Gastrocnemius medialis (tissue), 4 donors: Measurements from ENCODE around the gene MEG3. TPM values are rescaled to one million over a fixed set of nuclear protein-coding genes. Genes with fewer than 3 reads are reported as not detected.

Source experiments
- ATAC-seq, 2 donors: fragments of 150-250 bp; one replicate each; pipeline ENCODE4 v1.9.1; 2016
- DNase-seq, 2 donors: peaks; one replicate each; pipeline ENCODE4 v3.0.0-alpha.2; 2019
- H3K27ac ChIP-seq, 4 donors: fragments of 200-600 bp; sonication (generic); 1 replicate in 1 of 4; 2 replicates in 3 of 4; pipeline ENCODE4 v1.5.1; 2016 to 2018; ENCODE audit warnings: mild to moderate bottlenecking in 2 of 4, moderate library complexity in 1 of 4
- H3K27me3 ChIP-seq, 3 donors: fragments of 200-600 bp; sonication (generic) in 2 of 3; 1 replicate in 1 of 3; 2 replicates in 2 of 3; pipeline versions ENCODE4 v1.5.1 to v1.6.0; 2016 to 2019; ENCODE audit warnings: mild to moderate bottlenecking in 1 of 3, moderate library complexity in 1 of 3
- H3K36me3 ChIP-seq, 2 donors: fragments of 200-600 bp; sonication (generic) in 1 of 2; one replicate each; pipeline ENCODE4 v1.5.1; 2017 to 2018
- H3K4me1 ChIP-seq, 2 donors: fragments of 200-600 bp; sonication (generic) in 1 of 2; one replicate each; pipeline ENCODE4 v1.5.1; 2016 to 2017; ENCODE audit warnings: mild to moderate bottlenecking in 2 of 2
- H3K4me3 ChIP-seq, 4 donors: fragments of 200-600 bp; sonication (generic) in 3 of 4; 1 replicate in 1 of 4; 2 replicates in 3 of 4; pipeline ENCODE4 v1.5.1; 2016 to 2019; ENCODE audit warnings: mild to moderate bottlenecking in 2 of 4
- H3K9me3 ChIP-seq, 3 donors: fragments of 200-600 bp; sonication (generic) in 2 of 3; 1 replicate in 1 of 3; 2 replicates in 2 of 3; pipeline ENCODE4 v1.5.1; 2016 to 2019
- POLR2A ChIP-seq, 2 donors: fragments of 450-650 bp; IDR thresholded peaks; one replicate each; pipeline ENCODE4 v1.6.1; 2017; ENCODE audit warnings: antibody characterized with exemption in 2 of 2, mild to moderate bottlenecking in 2 of 2, moderate library complexity in 2 of 2
- in situ Hi-C, 4 donors: fragments of 200-750 bp; cut with MboI; loops; one replicate each; pipeline versions ENCODE4 v1.15.0 to v1.8.0; 2017; ENCODE audit warnings: low sequenced_read_pairs in 4 of 4
- intact Hi-C: fragments of 100-400 bp; cut with DNase I; formaldehyde crosslinking; loops from one replicate; pipeline ENCODE4 v1.15.1; 2023; ENCODE audit warnings: low total_unique reads
- total RNA-seq, 4 donors: library from RNA; depleted of rRNA; stranded (reverse); fragments of >200 nt; gene quantifications; one replicate each; pipeline versions ENCODE4 v1.1.0 to v1.2.3, GENCODE V29; 2016
- TF ChIP-seq, protein P1 (sequence below), 5 experiments: fragments of 450-650 bp in 3 of 5; fragments of 200-600 bp in 2 of 5; sonication (generic) in 2 of 5; IDR thresholded peaks in 4 of 5; conservative IDR thresholded peaks in 1 of 5; 1 replicate in 4 of 5; 2 replicates in 1 of 5; pipeline ENCODE4 v1.5.1; 2016 to 2019; ENCODE audit warnings: antibody characterized with exemption in 5 of 5, mild to moderate bottlenecking in 3 of 5, moderate library complexity in 3 of 5

Gene MEG3
- total RNA-seq, 4 donors from 2014 or later = 2.7 to 30.7 (median 5.2) TPM

DNA sequence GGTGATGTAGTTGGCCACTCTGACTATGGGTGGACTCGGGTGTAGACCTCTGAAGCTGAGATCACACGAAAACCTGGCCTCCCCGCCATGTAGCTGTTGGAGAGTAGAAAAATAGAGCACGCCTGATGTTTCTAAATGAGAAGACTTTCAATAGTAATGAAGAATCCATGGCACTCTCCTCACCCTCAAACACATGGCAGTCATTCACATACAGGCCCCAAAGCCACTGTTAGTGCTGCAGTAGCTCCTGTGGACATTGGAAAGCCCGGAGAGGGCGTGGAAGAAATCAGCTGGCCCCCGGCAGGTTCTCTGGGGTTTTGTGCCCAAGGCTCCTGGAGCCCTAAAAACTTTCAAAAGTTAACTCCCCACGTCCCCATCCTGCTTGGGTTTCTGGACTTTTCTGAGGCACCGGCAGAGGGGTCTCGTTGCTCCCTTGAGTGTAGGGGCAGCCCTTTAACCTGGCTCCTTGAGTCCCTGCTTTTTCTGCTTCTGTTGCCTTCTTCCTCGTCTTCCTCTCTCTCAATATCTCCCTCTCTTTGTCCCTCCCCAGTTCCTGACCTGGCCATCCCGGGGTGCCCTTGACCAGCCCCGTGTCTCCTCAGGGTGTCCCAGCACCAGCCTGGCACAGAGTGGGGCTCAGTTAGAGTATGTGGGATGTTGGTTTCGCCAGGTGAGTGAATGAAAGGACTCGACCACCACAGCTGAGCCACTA, 8.3 kb downstream of the MEG3 start:
- no peak for TF ChIP-seq POLR2A (IDR thresholded peaks at IDR 0.05)
- TF ChIP-seq, protein P1, sequence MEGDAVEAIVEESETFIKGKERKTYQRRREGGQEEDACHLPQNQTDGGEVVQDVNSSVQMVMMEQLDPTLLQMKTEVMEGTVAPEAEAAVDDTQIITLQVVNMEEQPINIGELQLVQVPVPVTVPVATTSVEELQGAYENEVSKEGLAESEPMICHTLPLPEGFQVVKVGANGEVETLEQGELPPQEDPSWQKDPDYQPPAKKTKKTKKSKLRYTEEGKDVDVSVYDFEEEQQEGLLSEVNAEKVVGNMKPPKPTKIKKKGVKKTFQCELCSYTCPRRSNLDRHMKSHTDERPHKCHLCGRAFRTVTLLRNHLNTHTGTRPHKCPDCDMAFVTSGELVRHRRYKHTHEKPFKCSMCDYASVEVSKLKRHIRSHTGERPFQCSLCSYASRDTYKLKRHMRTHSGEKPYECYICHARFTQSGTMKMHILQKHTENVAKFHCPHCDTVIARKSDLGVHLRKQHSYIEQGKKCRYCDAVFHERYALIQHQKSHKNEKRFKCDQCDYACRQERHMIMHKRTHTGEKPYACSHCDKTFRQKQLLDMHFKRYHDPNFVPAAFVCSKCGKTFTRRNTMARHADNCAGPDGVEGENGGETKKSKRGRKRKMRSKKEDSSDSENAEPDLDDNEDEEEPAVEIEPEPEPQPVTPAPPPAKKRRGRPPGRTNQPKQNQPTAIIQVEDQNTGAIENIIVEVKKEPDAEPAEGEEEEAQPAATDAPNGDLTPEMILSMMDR (IDR thresholded peaks at IDR 0.05 in 4 of 5, conservative IDR thresholded peaks at IDR 0.05 in 1 of 5) = no peak
- DNase-seq = no peak

DNA sequence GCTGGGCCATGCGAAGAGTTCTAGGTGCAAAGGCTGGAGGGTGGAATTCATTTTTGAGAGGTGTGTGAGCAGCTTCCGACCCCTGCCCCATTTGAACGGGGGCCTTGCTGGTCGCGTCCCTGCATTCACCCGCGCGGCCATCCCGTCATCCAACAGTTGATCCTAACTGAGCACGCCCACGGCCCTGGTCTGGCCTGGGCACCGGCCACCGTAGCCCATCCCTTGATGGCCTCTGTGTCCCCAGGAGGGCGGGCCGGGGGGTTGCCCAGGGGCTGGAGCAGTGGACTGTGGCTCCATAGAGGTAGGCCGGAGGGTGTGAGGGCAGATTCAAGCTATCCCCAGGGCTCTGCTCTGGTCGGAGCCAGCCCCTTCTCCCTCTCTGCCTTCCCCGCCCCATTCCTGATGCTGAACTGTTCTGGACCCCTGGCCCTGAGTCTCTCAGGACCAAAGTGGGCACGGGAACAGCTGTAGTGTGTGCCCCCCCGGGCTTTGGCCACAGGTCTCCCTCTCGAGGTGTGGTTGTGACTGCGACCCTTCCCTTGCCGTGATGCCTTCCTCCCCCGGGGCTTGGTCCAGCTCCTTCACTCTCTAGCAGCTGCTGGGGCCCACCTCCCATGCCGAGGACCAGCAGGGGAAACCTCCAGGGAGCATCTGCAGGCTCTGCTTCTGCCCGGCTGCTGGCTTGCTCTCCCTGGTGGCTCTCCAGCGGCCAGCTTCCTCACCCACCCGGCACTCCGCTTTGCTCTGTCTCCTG, 9.1 kb downstream of the MEG3 start:
- Histone ChIP-seq H3K36me3 (no peaks in the 10 kb centered on the region), H3K27me3 (no peaks in the 10 kb centered on the region), H3K9me3 (no peaks in the 10 kb centered on the region), H3K27ac (no peak overlapping the region), H3K4me3 (no peak overlapping the region), H3K4me1 (no peaks in the 10 kb centered on the region)
- no peak for TF ChIP-seq POLR2A (IDR thresholded peaks at IDR 0.05)
- TF ChIP-seq, protein P1 (IDR thresholded peaks at IDR 0.05 in 4 of 5, conservative IDR thresholded peaks at IDR 0.05 in 1 of 5) = no peak
- ATAC-seq (no peak), DNase-seq (no peak)
- intact Hi-C loops (no loop called here), in situ Hi-C loops (no loop called here)

More for the DNA sequence above, 8.3 kb downstream of the MEG3 start:
- in situ Hi-C loops = no loop called here
- intact Hi-C loops = no loop called here
- Histone ChIP-seq H3K27me3 (peaks cover 0 to under 1% (median 0%) of the 10 kb centered on the region in 3 donors), H3K4me3 (no peak overlapping the region), H3K9me3 (no peaks in the 10 kb centered on the region), H3K27ac (no peak overlapping the region), H3K4me1 (no peaks in the 10 kb centered on the region), H3K36me3 (no peaks in the 10 kb centered on the region)
- ATAC-seq = no peak

DNA sequence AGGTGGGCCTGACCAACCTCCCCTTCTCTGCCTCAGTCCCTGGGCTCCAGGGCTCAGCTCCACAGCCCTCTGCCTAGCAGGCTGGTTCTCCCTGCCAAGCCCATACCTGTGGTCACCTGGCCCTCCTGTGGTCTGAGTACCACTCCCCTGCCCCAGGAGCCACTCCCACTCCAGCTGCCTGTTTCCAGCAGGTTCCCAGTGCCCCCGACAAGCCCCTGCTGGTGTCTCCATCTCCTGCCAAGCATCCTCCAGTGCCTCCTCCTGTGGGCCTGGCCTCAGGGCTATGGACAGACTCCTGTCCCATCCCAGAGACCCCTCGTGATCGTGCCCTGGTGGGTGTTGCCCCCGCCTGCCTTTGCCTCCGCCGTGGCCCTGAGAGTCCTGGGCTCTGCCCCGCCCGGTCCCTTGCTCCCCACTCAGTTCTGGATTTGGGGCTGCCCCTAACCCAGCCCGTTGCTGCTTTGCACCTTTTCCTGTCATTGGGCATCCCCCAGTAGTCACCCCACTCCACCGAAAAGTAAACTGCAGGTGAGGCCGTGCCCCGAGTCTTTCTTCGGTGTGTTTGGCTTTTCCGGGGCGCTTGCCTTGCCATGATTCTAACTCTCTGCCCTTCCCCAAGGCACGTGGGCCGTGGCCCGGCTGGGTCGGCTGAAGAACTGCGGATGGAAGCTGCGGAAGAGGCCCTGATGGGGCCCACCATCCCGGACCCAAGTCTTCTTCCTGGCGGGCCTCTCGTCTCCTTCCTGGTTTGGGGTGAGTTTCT, 9.8 kb downstream of the MEG3 start:
- DNase-seq (no peak), ATAC-seq (no peak)
- no peaks in the 10 kb centered on the region for H3K9me3 ChIP-seq
- intact Hi-C loops (no loop called here), in situ Hi-C loops (no loop called here)
- no peaks in the 10 kb centered on the region for H3K4me1 ChIP-seq
- no peak overlapping the region for H3K4me3 ChIP-seq
- TF ChIP-seq, protein P1 (IDR thresholded peaks at IDR 0.05 in 4 of 5, conservative IDR thresholded peaks at IDR 0.05 in 1 of 5) = no peak
- TF ChIP-seq POLR2A (IDR thresholded peaks at IDR 0.05) = no peak
- H3K27me3 ChIP-seq = no peaks in the 10 kb centered on the region
- H3K36me3 ChIP-seq = no peaks in the 10 kb centered on the region
- no peak overlapping the region for H3K27ac ChIP-seq

DNA sequence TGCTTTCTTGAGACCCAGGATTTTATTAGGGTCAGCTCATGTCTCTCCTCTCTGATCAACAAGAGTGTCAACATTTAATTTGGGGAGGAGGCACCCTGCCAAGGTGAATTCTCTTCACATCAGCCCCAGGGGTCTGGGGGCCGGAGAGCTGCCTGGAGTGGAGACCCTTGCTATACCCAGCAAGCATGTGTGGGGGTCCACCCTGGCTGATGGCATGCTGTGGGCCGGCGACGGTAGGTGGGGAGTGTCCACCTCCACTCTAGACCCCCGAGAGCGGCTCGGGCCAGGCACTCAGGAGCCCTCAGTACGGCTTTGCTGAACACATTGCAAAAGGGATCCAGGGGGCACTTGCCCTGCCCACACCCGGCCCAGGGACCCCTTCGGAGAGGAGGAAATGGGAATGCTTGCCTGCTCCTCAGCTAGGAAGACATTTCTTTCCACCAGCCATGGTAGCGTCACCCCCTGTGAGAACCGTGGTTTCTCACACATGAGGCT, 10.4 kb downstream of the MEG3 start:
- Histone ChIP-seq H3K27ac (no peak overlapping the region), H3K36me3 (no peaks in the 10 kb centered on the region), H3K4me1 (no peaks in the 10 kb centered on the region), H3K4me3 (no peak overlapping the region), H3K27me3 (no peaks in the 10 kb centered on the region), H3K9me3 (no peaks in the 10 kb centered on the region)
- no peak for ATAC-seq
- intact Hi-C loops = no loop called here
- in situ Hi-C loops = no loop called here
- DNase-seq = no peak
- TF ChIP-seq POLR2A (IDR thresholded peaks at IDR 0.05) = no peak
- TF ChIP-seq, protein P1 (IDR thresholded peaks at IDR 0.05 in 4 of 5, conservative IDR thresholded peaks at IDR 0.05 in 1 of 5) = no peak
